ENCODE results near the gene HPSE2.
"Not testable (repeated sequence)": the region's sequence is repeated elsewhere in the genome, so short reads cannot be mapped to it uniquely, and the experiment has no call there.

The HPSE2 gene

DNA sequence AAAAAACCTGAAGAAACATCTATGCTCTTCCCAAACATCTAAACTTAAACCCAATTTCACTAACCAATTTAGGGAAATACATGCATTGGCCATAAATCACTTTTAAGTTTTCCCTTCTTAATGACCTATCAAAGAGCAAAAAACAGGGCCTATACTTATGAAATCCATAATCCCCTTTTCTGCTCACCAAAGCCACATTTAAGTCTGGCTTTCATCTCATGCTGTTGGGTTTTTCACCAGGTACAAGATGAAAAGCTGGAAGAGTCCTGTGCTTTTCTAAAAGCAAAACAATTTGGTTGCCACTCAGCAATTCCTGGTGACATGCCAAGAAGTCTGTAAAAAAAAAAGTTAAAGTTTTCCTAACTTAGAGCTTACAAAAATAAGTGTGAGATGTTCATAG lies 92.6 kb downstream of the HPSE2 start:
- H3K4me3 ChIP-seq (ENCODE audit: low read length), result no peak overlapping the region
- H3K27ac ChIP-seq (ENCODE audit: low read length), result no peak overlapping the region
- H3K36me3 ChIP-seq (ENCODE audit: control insufficient read depth, low read depth, low read length), result no peaks in the 10 kb centered on the region
- no peaks in the 10 kb centered on the region for H3K4me1 ChIP-seq (ENCODE audit: control insufficient read depth, low read depth, low read length)
- no peak overlapping the region for H3K9ac ChIP-seq (ENCODE audit: low read length)
- no peaks in the 10 kb centered on the region for H3K27me3 ChIP-seq (ENCODE audit: control insufficient read depth, insufficient read depth, low read length)
- no peaks in the 10 kb centered on the region for H3K9me3 ChIP-seq (ENCODE audit: control insufficient read depth, low read depth, low read length)

DNA sequence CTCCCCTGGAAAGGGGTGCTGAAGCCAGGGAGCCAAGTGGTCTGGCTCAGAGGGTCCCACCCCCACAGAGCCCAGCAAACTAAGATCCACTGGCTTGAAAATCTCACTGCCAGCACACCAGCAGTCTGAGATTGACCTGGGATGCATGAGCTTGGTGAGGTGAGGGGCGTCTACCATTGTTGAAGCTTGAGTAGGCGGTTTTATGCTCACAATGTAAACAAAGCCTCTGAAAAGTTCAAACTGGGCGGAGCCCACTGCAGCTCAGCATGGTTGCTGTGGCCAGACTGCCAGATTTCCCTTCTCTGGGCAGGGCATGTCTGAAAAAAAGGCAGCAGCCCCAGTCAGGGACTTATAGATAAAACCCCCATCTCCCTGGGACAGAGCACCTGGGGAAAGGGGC lies 102.8 kb downstream of the HPSE2 start:
- not testable (repeated sequence) for H3K4me3 ChIP-seq (ENCODE audit: low read length); H3K4me1 ChIP-seq (ENCODE audit: control insufficient read depth, low read depth, low read length); H3K9me3 ChIP-seq (ENCODE audit: control insufficient read depth, low read depth, low read length); H3K36me3 ChIP-seq (ENCODE audit: control insufficient read depth, low read depth, low read length); H3K9ac ChIP-seq (ENCODE audit: low read length); H3K27ac ChIP-seq (ENCODE audit: low read length); H3K27me3 ChIP-seq (ENCODE audit: control insufficient read depth, insufficient read depth, low read length)

DNA sequence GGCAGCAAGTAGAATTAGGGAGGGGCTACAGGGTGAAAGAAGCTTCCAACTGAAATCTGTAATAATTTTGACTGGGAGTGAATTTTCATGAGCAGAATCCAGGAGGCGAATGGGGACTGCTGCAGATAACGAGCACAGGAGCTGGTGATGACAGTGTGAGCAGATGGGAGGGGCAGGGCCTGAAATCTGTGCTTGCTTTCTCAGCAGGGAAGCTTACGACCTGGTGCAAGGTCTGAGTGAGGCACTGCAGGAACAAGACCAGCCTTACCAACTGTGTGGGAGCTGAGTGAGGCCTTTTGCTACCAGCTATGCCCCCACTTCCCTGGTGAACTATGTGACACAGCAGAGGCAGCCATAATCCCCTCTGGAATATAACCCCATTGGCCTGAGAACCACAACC lies 109.8 kb downstream of the HPSE2 start:
- no peak overlapping the region for H3K27ac ChIP-seq (ENCODE audit: low read length)
- H3K4me1 ChIP-seq (ENCODE audit: control insufficient read depth, low read depth, low read length), result no peaks in the 10 kb centered on the region
- no peak overlapping the region for H3K9ac ChIP-seq (ENCODE audit: low read length)
- H3K27me3 ChIP-seq (ENCODE audit: control insufficient read depth, insufficient read depth, low read length), result no peaks in the 10 kb centered on the region
- H3K9me3 ChIP-seq (ENCODE audit: control insufficient read depth, low read depth, low read length), result no peaks in the 10 kb centered on the region
- H3K36me3 ChIP-seq (ENCODE audit: control insufficient read depth, low read depth, low read length), result no peaks in the 10 kb centered on the region
- H3K4me3 ChIP-seq (ENCODE audit: low read length), result no peak overlapping the region

DNA sequence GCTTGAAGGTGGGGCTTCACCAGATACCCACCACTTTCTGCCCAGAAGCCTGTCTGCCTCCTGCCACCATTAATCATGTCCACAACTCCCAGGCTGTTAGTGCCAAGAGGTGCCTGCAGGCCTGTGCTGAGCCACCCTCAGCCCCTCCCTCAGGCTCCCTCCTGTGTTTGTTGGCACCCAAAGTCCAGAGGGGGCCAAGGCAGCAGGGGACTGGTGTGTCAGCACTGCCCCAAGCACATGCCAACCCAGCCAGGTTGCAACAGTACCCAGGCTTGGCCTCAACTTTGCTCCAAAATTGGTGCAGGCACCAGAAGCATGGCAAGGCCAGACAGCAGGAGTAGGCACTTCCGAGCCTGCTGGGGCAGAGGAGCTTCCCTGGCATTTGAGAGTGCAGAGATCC lies 111.3 kb downstream of the HPSE2 start:
- no peaks in the 10 kb centered on the region for H3K9me3 ChIP-seq (ENCODE audit: control insufficient read depth, low read depth, low read length)
- no peaks in the 10 kb centered on the region for H3K36me3 ChIP-seq (ENCODE audit: control insufficient read depth, low read depth, low read length)
- H3K9ac ChIP-seq (ENCODE audit: low read length), result no peak overlapping the region
- H3K27ac ChIP-seq (ENCODE audit: low read length), result no peak overlapping the region
- no peaks in the 10 kb centered on the region for H3K4me1 ChIP-seq (ENCODE audit: control insufficient read depth, low read depth, low read length)
- no peak overlapping the region for H3K4me3 ChIP-seq (ENCODE audit: low read length)
- H3K27me3 ChIP-seq (ENCODE audit: control insufficient read depth, insufficient read depth, low read length), result no peaks in the 10 kb centered on the region

DNA sequence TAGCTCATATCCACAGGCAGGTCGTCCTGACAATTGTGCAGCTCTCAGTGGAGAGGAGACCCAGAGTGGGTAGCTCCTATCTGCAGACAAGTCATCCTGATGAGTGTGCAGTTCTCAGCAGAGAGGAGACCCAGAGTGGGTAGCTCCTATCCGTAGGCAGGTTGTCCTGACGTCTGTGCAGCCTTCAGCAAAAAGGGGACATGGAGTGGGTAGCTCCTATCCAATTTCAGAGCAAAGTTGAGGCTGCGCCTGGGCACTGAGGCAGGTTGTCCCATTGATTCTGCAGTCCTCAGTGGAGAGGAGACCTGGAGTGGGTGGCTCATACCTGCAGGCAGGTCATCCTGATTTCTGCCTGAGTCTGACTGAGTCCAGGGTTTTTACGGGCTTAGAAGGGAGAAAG lies 111.8 kb downstream of the HPSE2 start:
- Histone ChIP-seq H3K4me3 (ENCODE audit: low read length) (no peak overlapping the region), H3K36me3 (ENCODE audit: control insufficient read depth, low read depth, low read length) (no peaks in the 10 kb centered on the region), H3K27me3 (ENCODE audit: control insufficient read depth, insufficient read depth, low read length) (no peaks in the 10 kb centered on the region), H3K9ac (ENCODE audit: low read length) (no peak overlapping the region), H3K9me3 (ENCODE audit: control insufficient read depth, low read depth, low read length) (no peaks in the 10 kb centered on the region), H3K27ac (ENCODE audit: low read length) (no peak overlapping the region), H3K4me1 (ENCODE audit: control insufficient read depth, low read depth, low read length) (no peaks in the 10 kb centered on the region)

DNA sequence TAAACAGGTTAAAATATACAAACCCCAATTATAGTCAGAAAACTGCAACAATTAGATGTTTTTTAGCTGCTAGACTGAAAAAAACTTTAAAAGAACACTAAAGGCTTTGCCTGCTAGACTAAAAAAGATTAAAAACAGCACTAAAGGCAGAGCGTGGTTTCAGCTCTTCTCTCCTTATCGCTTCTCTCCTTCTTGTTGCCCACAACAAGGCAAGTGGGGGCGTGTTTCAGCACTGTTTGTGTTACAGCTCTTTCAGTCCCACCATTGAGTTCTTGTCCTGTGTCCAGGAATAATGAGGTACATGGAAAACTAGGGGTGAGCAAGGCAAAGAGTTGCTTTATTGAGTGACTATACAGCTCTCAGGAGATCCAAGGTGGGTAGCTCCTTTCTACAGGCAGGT lies 112.3 kb downstream of the HPSE2 start:
- Histone ChIP-seq H3K27ac (ENCODE audit: low read length) (no peak overlapping the region), H3K9me3 (ENCODE audit: control insufficient read depth, low read depth, low read length) (no peaks in the 10 kb centered on the region), H3K36me3 (ENCODE audit: control insufficient read depth, low read depth, low read length) (no peaks in the 10 kb centered on the region), H3K4me1 (ENCODE audit: control insufficient read depth, low read depth, low read length) (no peaks in the 10 kb centered on the region), H3K4me3 (ENCODE audit: low read length) (no peak overlapping the region), H3K9ac (ENCODE audit: low read length) (no peak overlapping the region), H3K27me3 (ENCODE audit: control insufficient read depth, insufficient read depth, low read length) (no peaks in the 10 kb centered on the region)

DNA sequence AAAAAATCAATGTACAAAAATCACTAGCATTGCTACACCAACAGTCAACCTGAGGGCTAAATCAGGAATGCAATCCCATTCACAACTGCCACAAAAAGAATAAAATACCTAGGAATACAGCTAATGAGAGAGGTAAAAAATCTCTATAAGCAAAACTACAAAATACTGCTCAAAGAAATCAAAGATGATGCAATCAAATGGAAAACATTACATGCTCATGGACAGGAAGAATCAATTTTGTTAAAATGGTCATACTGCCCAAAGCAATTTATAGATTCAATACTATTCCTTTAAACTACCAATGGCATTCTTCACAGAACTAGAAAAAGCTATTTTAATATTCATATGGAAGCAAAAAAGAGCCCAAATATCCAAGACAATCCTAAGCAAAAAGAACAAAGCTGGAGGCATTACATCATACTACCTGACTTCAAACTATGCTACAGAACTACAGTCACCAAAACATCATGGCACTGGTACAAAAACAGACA lies 116.3 kb downstream of the HPSE2 start:
- no peaks in the 10 kb centered on the region for H3K4me1 ChIP-seq (ENCODE audit: control insufficient read depth, low read depth, low read length)
- H3K9me3 ChIP-seq (ENCODE audit: control insufficient read depth, low read depth, low read length), result no peaks in the 10 kb centered on the region
- no peak overlapping the region for H3K4me3 ChIP-seq (ENCODE audit: low read length)
- H3K36me3 ChIP-seq (ENCODE audit: control insufficient read depth, low read depth, low read length), result no peaks in the 10 kb centered on the region
- no peak overlapping the region for H3K9ac ChIP-seq (ENCODE audit: low read length)
- H3K27me3 ChIP-seq (ENCODE audit: control insufficient read depth, insufficient read depth, low read length), result no peaks in the 10 kb centered on the region
- no peak overlapping the region for H3K27ac ChIP-seq (ENCODE audit: low read length)

DNA sequence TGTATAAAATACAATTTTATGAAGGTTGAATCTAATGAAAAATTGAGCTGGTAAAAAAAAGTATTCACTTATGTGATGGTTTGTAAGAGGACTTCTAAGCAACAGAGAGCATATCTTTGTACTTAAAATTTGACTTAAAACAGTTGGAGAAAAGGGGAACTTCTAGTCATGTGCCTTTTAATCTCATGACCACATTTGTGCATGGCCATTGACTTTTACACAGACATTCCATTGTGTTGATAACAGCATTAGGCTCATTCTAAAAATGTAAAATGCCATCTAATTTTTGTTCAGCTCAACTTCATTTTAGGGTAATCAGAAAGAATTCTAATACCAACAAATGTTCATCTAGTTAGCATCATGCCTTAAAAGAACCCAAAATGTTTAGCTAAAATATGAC lies 119.9 kb downstream of the HPSE2 start:
- H3K36me3 ChIP-seq (ENCODE audit: control insufficient read depth, low read depth, low read length), result no peaks in the 10 kb centered on the region
- H3K27ac ChIP-seq (ENCODE audit: low read length), result no peak overlapping the region
- no peak overlapping the region for H3K4me3 ChIP-seq (ENCODE audit: low read length)
- H3K9me3 ChIP-seq (ENCODE audit: control insufficient read depth, low read depth, low read length), result no peaks in the 10 kb centered on the region
- H3K27me3 ChIP-seq (ENCODE audit: control insufficient read depth, insufficient read depth, low read length), result no peaks in the 10 kb centered on the region
- no peak overlapping the region for H3K9ac ChIP-seq (ENCODE audit: low read length)
- H3K4me1 ChIP-seq (ENCODE audit: control insufficient read depth, low read depth, low read length), result no peaks in the 10 kb centered on the region

DNA sequence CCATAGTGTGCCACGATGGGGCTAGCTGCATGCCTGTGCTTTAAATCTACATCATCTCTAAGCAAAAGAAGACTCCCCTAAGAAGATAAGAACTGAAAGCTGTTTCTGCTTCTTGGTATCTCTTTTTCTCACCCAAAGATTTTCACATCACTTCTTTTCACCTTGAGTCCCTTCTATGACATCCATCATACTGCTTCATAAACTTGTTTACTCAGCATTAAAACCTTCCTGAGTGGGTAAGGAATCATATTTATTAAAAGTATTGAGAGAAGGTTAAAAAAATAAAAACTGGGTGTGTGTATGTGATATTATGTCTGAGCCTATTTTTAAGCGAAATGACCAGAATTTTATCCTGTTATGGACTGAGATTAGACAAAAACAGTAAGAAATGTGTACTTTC lies 150.3 kb downstream of the HPSE2 start:
- H3K36me3 ChIP-seq (ENCODE audit: control insufficient read depth, low read depth, low read length), result no peaks in the 10 kb centered on the region
- H3K27ac ChIP-seq (ENCODE audit: low read length), result no peak overlapping the region
- no peak overlapping the region for H3K9ac ChIP-seq (ENCODE audit: low read length)
- no peaks in the 10 kb centered on the region for H3K9me3 ChIP-seq (ENCODE audit: control insufficient read depth, low read depth, low read length)
- H3K4me3 ChIP-seq (ENCODE audit: low read length), result no peak overlapping the region
- H3K27me3 ChIP-seq (ENCODE audit: control insufficient read depth, insufficient read depth, low read length), result no peaks in the 10 kb centered on the region
- H3K4me1 ChIP-seq (ENCODE audit: control insufficient read depth, low read depth, low read length), result peaks cover 17% of the 10 kb centered on the region

DNA sequence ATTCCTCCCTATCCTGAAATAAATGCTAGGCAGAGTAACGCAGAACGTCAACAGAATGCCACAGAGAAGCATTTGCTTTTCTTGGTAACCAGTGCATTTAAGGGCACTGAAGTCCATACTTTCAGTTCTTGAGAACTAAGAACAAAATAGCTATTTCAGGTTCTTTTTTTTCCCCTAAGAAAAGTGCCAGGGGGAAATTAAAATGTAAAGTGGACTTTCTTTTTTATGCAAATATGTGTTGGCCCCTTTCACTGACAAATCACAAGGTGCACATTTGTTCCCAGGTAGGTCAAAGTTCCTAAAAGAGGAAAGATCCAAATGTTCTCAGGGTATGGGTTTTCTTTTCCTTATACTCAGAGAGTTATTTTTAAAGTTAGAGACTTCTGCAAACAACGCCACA lies 151.5 kb downstream of the HPSE2 start:
- Histone ChIP-seq H3K27me3 (ENCODE audit: control insufficient read depth, insufficient read depth, low read length) (no peaks in the 10 kb centered on the region), H3K9ac (ENCODE audit: low read length) (no peak overlapping the region), H3K9me3 (ENCODE audit: control insufficient read depth, low read depth, low read length) (no peaks in the 10 kb centered on the region), H3K36me3 (ENCODE audit: control insufficient read depth, low read depth, low read length) (no peaks in the 10 kb centered on the region), H3K4me3 (ENCODE audit: low read length) (peak overlapping the region; percentile 21), H3K27ac (ENCODE audit: low read length) (no peak overlapping the region), H3K4me1 (ENCODE audit: control insufficient read depth, low read depth, low read length) (peaks cover 17% of the 10 kb centered on the region)

DNA sequence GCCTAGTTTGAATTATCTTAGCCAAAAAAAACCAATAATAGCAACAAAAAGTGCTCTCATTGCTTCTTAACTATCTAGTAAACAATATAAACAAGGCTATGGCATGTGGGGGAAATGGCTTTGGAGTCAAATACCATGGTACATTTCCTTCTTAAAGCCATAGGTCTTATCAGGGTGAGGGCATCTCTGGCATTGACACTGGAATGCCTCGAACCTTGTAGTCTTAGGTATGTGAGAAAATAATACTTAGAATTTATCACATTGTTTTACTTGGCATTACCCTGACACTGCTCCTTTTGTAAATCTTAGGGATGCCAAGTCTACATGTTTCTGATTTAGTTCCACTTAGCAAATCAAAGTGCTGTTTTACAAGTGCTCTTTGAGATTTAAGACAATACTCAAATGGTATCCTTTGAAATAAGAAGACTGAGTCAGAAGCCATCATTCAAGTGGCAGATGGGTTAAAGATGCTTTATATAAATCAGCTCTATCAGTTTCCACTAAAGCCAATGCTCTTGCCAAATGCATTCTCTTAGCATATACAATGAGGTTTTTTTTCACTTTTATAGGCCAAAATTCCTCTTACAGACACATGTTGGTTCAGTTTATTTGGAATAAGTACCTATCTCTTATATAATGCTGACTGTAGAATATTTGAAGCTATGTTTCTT lies 155.2 kb downstream of the HPSE2 start:
- Histone ChIP-seq H3K36me3 (ENCODE audit: control insufficient read depth, low read depth, low read length) (no peaks in the 10 kb centered on the region), H3K9me3 (ENCODE audit: control insufficient read depth, low read depth, low read length) (no peaks in the 10 kb centered on the region), H3K4me1 (ENCODE audit: control insufficient read depth, low read depth, low read length) (peaks cover 17% of the 10 kb centered on the region), H3K9ac (ENCODE audit: low read length) (no peak overlapping the region), H3K4me3 (ENCODE audit: low read length) (no peak overlapping the region), H3K27me3 (ENCODE audit: control insufficient read depth, insufficient read depth, low read length) (no peaks in the 10 kb centered on the region), H3K27ac (ENCODE audit: low read length) (no peak overlapping the region)

DNA sequence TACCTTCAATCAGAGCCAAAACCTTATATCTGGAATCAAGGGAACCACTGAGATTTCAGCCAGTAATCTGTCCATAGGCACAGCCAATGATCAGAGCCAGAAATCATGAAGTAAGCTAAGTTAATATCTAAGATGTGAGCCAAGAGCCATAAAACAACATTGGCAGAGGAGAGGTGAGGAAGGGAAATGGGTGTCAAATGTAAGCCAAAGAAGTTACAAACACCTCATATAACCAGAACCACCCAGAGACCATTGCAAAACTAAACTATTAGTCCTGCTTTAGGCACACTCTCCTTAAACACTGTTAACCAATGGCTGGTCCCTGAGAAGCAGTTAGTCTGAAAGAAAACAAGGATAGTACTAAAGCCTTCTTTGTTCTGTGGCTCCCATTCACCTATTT lies 173.1 kb downstream of the HPSE2 start:
- H3K4me3 ChIP-seq (ENCODE audit: low read length), result no peak overlapping the region
- H3K36me3 ChIP-seq (ENCODE audit: control insufficient read depth, low read depth, low read length), result no peaks in the 10 kb centered on the region
- no peaks in the 10 kb centered on the region for H3K27me3 ChIP-seq (ENCODE audit: control insufficient read depth, insufficient read depth, low read length)
- H3K27ac ChIP-seq (ENCODE audit: low read length), result no peak overlapping the region
- no peaks in the 10 kb centered on the region for H3K4me1 ChIP-seq (ENCODE audit: control insufficient read depth, low read depth, low read length)
- no peak overlapping the region for H3K9ac ChIP-seq (ENCODE audit: low read length)
- H3K9me3 ChIP-seq (ENCODE audit: control insufficient read depth, low read depth, low read length), result peaks cover 5% of the 10 kb centered on the region

Data from iPS-18a (cell line).